ENCODE measurements around the gene ASIC2. TPM values are rescaled to one million over a fixed set of nuclear protein-coding genes. Genes with fewer than 3 reads are reported as not detected.

The ASIC2 gene
- polyA plus RNA-seq, 5 donors = 0.21 to 0.86 (median 0.46) TPM

DNA sequence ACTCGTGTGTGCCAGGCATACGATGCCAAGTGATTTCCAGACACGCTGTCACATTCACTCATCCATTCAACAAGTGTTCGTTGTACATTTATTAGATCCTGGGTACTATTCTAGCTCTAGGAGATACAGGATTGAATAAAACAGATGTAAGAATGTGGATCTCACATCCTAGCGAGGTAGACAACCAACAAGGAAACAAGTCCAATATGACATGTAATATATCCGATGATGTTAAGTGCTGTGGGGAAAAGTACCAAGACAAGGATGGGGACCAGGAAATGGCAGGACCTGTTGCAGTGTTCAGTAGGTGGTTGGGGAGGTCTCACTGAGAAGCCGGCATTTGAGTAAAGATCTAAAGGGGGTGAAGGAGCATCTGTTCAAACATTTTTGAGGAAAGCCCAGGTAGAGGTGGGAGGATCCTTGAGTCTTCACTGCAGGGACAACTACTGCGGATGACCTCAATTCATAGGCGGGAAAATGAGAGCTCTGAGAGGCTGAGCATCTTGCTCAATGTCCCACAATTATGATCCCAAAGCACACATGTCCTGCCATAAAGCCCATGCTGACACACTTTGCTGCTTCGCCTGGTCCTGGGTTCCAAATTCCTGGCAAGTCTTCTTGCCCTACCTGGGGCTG lies 129.4 kb downstream of the ASIC2 start:
- no peak for DNase-seq

DNA sequence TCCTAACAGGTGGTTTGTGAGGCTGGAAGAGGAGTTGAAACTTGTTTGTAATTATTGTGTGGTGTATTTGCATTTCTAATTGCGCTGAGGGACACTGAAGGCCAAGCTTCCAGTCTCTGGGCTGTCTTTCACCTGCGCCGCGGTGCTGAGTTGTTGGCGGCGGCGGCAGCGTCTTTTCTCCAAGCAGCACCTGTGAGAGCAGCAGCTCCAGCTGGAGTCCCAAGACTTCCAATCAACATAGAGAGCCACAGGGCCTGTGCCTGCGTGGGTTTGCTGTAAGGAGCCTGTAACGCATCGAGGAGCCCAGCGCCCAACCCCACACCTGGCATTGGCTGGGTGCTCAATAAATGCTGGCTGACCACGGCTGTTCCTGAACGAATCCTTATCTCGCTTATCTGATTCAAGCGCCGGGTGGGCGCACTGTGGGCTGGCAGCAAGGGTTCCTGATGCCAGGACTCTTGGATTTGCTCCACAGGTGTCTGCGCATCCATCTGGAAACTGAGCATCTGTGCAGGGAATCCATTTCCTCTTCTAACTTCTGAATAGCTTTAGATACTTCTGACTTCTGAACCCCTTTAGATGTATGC lies 138.1 kb downstream of the ASIC2 start:
- no peak for DNase-seq

- DNase-seq = no peak
Measured at GRCh38 chr17:33152783-33153182, 140.3 kb downstream of the ASIC2 start.

DNA sequence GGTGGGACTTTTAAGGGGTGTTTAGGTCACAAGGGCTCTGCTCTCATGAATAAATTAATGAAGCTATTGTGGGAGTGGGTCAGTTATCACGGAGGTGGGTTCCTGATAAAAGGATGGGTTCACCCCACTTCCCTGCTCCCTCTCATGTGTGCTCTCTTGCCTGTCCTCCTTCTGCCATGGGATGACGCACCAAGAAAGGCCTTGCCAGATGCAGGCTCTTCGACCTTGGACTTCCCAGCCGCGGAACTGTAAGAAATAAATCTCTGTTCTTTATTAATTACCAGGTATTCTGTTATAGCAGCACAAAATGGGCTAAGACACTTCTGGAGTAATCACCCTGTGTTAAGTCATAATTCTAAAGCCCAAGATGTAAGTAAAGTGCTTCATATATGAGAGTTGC lies 141.5 kb downstream of the ASIC2 start:
- no peak for DNase-seq

DNA sequence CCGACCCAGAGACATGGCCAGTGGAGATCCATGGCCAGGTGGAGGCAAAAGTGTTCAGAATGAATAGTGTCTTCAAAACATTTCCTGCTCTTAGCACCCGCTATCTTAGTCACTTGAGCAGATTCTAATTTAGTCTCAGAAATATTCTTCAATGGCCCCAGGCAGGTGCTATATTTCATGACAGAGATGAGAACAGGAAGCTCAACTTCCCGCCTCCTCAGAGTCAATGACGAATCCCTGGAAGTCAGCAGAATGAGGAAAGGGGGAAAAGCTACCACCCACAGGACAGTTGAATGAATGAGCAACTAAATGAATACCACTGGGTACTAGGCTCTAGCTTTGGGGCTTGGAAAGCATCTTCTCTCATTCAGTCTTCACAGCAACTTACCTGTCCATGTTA lies 147.2 kb downstream of the ASIC2 start:
- no peak for DNase-seq

GRCh38 chr17:33144837-33145236 lies 148.3 kb downstream of the ASIC2 start:
- DNase-seq = no peak

- DNase-seq = peak in 1 of 2 donors; percentile 27
Measured at GRCh38 chr17:33142705-33143299, 150.3 kb downstream of the ASIC2 start.

GRCh38 chr17:33140413-33141099 lies 152.5 kb downstream of the ASIC2 start:
- no peak for DNase-seq

GRCh38 chr17:33138627-33139026 lies 154.5 kb downstream of the ASIC2 start:
- no peak for DNase-seq

DNA sequence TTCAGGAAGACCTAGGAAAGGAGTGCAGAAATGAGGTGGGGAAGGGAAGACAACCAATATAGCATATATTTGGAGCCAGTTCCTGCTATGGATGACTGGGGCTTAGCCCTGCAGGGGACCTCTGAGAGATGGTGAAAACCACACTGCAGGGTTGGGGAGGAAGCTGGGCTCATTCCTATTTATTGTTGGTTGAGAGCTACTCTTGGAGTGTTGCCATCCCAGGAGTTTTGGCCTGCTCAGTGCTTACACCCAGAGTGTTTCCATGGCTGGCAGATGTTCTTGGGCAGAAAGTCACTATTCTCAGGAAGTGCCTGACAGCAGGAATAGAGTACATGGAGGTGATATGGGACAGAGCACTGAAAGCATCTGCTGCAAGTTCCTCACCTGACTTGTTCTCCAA lies 155.7 kb downstream of the ASIC2 start:
- no peak for DNase-seq

DNA sequence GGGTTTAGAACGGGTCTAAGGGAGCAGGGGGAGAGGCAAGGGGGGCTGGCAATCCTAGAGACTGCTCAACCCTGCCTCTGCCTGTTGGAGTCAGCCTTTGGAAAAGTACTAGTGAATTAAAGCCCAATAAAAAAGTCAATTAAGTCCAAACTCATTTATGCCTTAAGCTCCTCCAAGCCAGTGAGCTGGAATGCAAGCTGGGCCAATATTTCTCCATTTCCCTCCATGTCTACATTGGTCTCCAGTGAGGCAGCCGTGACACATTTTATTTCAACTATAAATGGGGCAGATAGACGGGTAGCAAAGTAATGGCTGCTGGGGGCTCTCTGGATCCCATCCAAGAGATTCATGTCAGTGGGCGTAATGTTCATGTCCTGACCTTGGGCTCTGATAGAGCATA lies 157.4 kb downstream of the ASIC2 start:
- no peak for DNase-seq

- no peak for DNase-seq
Measured at GRCh38 chr17:33131620-33132019, 161.5 kb downstream of the ASIC2 start.

GRCh38 chr17:33127706-33128105 lies 165.4 kb downstream of the ASIC2 start:
- DNase-seq = no peak

DNA sequence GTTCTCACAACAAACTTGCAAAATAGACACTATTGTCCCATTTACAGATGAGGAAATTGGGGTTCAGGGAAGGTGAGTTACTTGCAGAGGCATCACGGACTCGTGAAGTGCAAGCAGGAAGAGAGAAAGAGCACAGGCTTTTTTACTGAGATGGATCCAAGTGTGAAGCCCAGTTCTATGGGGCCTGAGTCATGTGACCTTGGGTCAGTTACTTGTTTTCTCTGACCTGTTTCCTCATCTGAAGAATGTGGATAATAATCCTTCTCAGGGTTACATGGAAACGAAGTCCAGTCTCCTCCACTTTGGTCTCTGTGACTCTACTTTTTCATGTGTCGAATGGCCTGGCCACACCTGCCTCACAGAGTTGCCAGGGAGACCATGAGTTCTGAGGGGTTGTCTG lies 167.0 kb downstream of the ASIC2 start:
- no peak for DNase-seq

DNA sequence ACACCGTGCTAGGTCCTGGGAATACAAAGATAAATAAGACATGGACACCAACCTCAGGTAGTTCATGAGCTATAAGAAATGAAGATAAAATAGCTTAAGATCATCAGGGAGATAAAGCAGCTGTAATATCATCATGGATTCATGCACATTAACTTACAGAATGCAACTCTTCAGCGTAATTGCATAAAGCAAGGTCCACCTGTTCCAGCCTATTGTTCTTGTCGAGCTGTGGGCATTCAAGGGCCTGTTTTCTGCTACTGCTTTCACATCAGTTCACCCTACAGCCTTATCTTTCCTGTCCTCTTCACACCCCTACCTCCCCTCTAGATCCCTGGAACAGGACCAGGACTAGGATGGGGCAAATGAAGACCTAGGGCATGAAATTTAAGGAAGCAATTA lies 167.5 kb downstream of the ASIC2 start:
- no peak for DNase-seq

- no peak for DNase-seq
Measured at GRCh38 chr17:33124871-33125551, 168.1 kb downstream of the ASIC2 start.

DNA sequence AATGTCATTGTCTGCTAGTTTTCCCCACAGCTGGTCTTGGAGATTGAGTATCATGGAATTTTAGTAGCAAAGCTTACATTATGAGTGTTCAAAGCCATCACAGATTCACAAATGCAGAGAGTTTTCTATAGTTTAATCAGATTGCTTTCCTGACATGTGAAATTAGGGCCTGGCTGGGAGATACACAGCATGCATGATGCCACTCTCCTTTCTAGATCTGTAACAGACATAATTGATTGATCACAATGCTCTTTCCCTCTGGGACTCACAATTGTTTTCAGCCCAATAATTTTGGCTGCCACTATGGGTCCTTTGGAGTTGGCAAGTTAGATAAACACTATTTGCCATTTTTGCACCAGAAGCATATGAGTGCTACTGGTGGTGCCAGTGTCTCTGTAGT lies 168.9 kb downstream of the ASIC2 start:
- DNase-seq = no peak

GRCh38 chr17:33121756-33122155 lies 171.3 kb downstream of the ASIC2 start:
- DNase-seq = no peak

- no peak for DNase-seq
Measured at GRCh38 chr17:33121272-33121671, 171.8 kb downstream of the ASIC2 start.

- DNase-seq = peak; percentile 33 to 50
Measured at GRCh38 chr17:33120103-33120502, 173.0 kb downstream of the ASIC2 start.

GRCh38 chr17:33118391-33119075 lies 174.6 kb downstream of the ASIC2 start:
- no peak for DNase-seq
